NB4 (cell line): ENCODE results near the gene OSBPL9.
"Not testable (repeated sequence)": the region's sequence is repeated elsewhere in the genome, so short reads cannot be mapped to it uniquely, and the experiment has no call there.

Experiments
- DNase-seq: peaks from one replicate; pipeline ENCODE4 v3.0.0; 2010; ENCODE audit warnings: low read depth
- H3K4me3 ChIP-seq: one replicate; pipeline ENCODE4 v1.5.1; 2011; ENCODE audit warnings: mild to moderate bottlenecking, low read depth, low read length, moderate library complexity
- CTCF ChIP-seq: IDR thresholded peaks from one replicate; pipeline ENCODE4 v1.5.1; 2012; ENCODE audit warnings: low read depth, low read length
- MAX ChIP-seq: IDR thresholded peaks from 2 replicates; pipeline ENCODE4 v1.6.1; 2011; ENCODE audit warnings: low read depth, low read length
- MYC ChIP-seq: IDR thresholded peaks from 2 replicates; pipeline ENCODE4 v1.6.1; 2011; ENCODE audit warnings: low read depth, low read length
- POLR2A ChIP-seq: IDR thresholded peaks from 2 replicates; pipeline ENCODE4 v1.6.1; 2011; ENCODE audit warnings: mild to moderate bottlenecking; ENCODE audit not compliant: insufficient read length; ENCODE audit errors: extremely low read depth

OSBPL9 gene

GRCh38 chr1:51594716-51595115 is 22.2 kb upstream of the OSBPL9 start:
- TF ChIP-seq MAX, result no peak
- no peak overlapping the region for H3K4me3 ChIP-seq
- DNase-seq, result no peak

GRCh38 chr1:51600529-51600928 is 16.4 kb upstream of the OSBPL9 start:
- no peak overlapping the region for H3K4me3 ChIP-seq
- no peak for DNase-seq
- TF ChIP-seq MYC (no peak), MAX (no peak), CTCF (no peak), POLR2A (no peak)

- no peak for DNase-seq
- H3K4me3 ChIP-seq, result no peak overlapping the region
- no peak for TF ChIP-seq POLR2A
- TF ChIP-seq MYC, result no peak
- TF ChIP-seq MAX, result no peak
- TF ChIP-seq CTCF, result no peak
Observed at GRCh38 chr1:51600965-51601364, 15.9 kb upstream of the OSBPL9 start.

- TF ChIP-seq MYC (peak; percentile 35; the same call in 1 of the 2 replicates), MAX (peak; percentile 38), CTCF (no peak), POLR2A (no peak)
- peak; percentile 79 for DNase-seq
- no peak overlapping the region for H3K4me3 ChIP-seq
Observed at GRCh38 chr1:51605961-51606723, 10.8 kb upstream of the OSBPL9 start.

- TF ChIP-seq MAX (no peak), MYC (no peak), CTCF (no peak), POLR2A (no peak)
- peak; percentile 22 for DNase-seq
- no peak overlapping the region for H3K4me3 ChIP-seq
Observed at GRCh38 chr1:51607681-51608095, 9.2 kb upstream of the OSBPL9 start.

GRCh38 chr1:51610104-51610503 is 6.8 kb upstream of the OSBPL9 start:
- not testable (repeated sequence) for DNase-seq, H3K4me3 ChIP-seq

GRCh38 chr1:51610637-51611036 is 6.3 kb upstream of the OSBPL9 start:
- TF ChIP-seq POLR2A (no peak), MAX (no peak), CTCF (no peak), MYC (no peak)
- no peak for DNase-seq
- no peak overlapping the region for H3K4me3 ChIP-seq
